Astrocyte of the spinal cord (primary cell): ENCODE measurements around the gene PRKCH.

Experiments
- DNase-seq: peaks from one replicate; pipeline ENCODE4 v3.0.0; 2011; ENCODE audit warnings: low read depth, low spot score
- H3K4me3 ChIP-seq: 2 replicates; pipeline ENCODE4 v1.5.1; 2011; ENCODE audit warnings: low read depth, mild to moderate bottlenecking, low read length, moderate library complexity
- CTCF ChIP-seq: IDR thresholded peaks from 2 replicates; pipeline ENCODE4 v1.5.1; 2012; ENCODE audit warnings: low read depth, mild to moderate bottlenecking, low read length, inconsistent platforms
- in situ Hi-C: cut with HindIII; loops from 2 replicates; pipeline ENCODE4 v1.10.0; 2017; ENCODE audit warnings: low sequenced_read_pairs

Gene PRKCH

GRCh38 chr14:61337893-61338292, 16.5 kb downstream of the PRKCH start:
- in situ Hi-C loops: no loop called here

GRCh38 chr14:61338457-61338856, 17.1 kb downstream of the PRKCH start:
- no peak for TF ChIP-seq CTCF
- in situ Hi-C loops: no loop called here
- no peak for DNase-seq
- H3K4me3 ChIP-seq: no peak overlapping the region

More at GRCh38 chr14:61337893-61338292, 16.5 kb downstream of the PRKCH start:
- no peak for DNase-seq
- TF ChIP-seq CTCF: no peak
- no peak overlapping the region for H3K4me3 ChIP-seq

- in situ Hi-C loops: no loop called here
- no peak for DNase-seq
- no peak overlapping the region for H3K4me3 ChIP-seq
- TF ChIP-seq CTCF: no peak
Observed at GRCh38 chr14:61341275-61342206, 20.2 kb downstream of the PRKCH start.

- no peak for DNase-seq
- no peak overlapping the region for H3K4me3 ChIP-seq
- in situ Hi-C loops: no loop called here
- TF ChIP-seq CTCF: no peak
Observed at GRCh38 chr14:61342486-61342885, 21.1 kb downstream of the PRKCH start.

GRCh38 chr14:61342932-61343331, 21.6 kb downstream of the PRKCH start:
- in situ Hi-C loops: no loop called here
- TF ChIP-seq CTCF: no peak
- no peak overlapping the region for H3K4me3 ChIP-seq
- no peak for DNase-seq

GRCh38 chr14:61343471-61343870, 22.1 kb downstream of the PRKCH start:
- TF ChIP-seq CTCF: no peak
- no peak overlapping the region for H3K4me3 ChIP-seq
- no peak for DNase-seq
- in situ Hi-C loops: no loop called here
